Frontal cortex (tissue), 1 donor: ENCODE data around the gene KDF1. TPM values are rescaled to one million over a fixed set of nuclear protein-coding genes. Genes with fewer than 3 reads are reported as not detected.

Source experiments
- total RNA-seq: library from RNA; depleted of rRNA; stranded (reverse); fragments of >200 nt; gene quantifications from one replicate; pipeline ENCODE4 v1.2.3, GENCODE V29; 2014

KDF1 gene
- total RNA-seq, 1 donor from 2014 or later = not detected

Other genes with a start within 250 kb of the KDF1 start
- gene PIGV, start 172.5 kb downstream of the KDF1 start, total RNA-seq = 4.5 TPM
- 5.7 TPM for gene ZDHHC18, start 133.8 kb downstream of the KDF1 start, total RNA-seq
- gene SFN, start 97.3 kb downstream of the KDF1 start, total RNA-seq = under 0.01 TPM
- 8.6 TPM for gene GPN2, start 70.2 kb downstream of the KDF1 start, total RNA-seq
- gene GPATCH3, start 60.0 kb downstream of the KDF1 start, total RNA-seq = 9.8 TPM
- gene NR0B2, start 46.5 kb downstream of the KDF1 start, total RNA-seq = not detected
- 17.1 TPM for gene NUDC, start 38.7 kb downstream of the KDF1 start, total RNA-seq
- 16.7 TPM for gene TRNP1, start 33.2 kb upstream of the KDF1 start, total RNA-seq
- gene TENT5B, start 52.4 kb upstream of the KDF1 start, total RNA-seq = not detected
- 2.0 TPM for gene SLC9A1, start 194.7 kb upstream of the KDF1 start, total RNA-seq